AG08395 (cell line): ENCODE results near the gene CERS6.
"Not testable (repeated sequence)": the region's sequence is repeated elsewhere in the genome, so short reads cannot be mapped to it uniquely, and the experiment has no call there.

Experiments
- DNase-seq: peaks from one replicate; pipeline ENCODE4 v3.0.0; 2012; ENCODE audit warnings: mixed read lengths, low spot score

The CERS6 gene

DNA sequence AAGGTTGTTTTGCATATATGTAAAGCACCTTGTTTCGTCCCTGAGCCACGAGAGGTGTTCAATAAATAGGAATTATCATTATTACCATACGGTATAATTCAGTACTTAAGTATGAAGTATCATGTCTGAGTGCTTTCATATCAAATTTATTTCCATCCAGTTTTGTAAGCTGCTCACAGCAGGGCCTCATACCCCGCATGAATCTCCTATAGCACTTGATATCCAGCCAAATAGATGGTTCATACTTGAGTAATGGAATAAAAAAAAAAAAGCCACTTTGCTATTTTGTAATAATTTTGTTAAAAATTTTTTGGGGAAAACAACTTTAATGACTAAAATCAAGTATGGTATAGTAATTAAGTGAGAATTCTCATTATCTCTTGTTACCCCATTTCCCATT, 185.6 kb downstream of the CERS6 start:
- DNase-seq = no peak

DNA sequence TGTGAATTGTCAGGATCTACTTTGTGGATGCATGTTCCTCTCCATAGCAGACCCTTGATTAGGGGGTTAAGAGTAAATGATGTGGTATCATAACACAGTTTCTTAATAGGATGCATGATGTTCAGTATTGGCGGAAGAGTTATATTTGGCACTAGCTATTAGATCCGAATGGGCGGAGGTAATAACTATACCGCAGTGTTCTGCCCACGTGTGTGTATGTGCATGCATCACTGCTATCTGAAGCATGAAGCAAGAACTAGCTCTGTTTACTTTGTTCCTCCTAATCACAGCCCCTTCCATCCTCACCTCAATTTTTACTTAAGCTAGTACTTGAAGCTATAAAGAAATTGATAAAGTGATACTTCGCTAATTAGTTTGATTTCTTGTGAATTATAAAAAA, 186.8 kb downstream of the CERS6 start:
- DNase-seq = no peak

DNA sequence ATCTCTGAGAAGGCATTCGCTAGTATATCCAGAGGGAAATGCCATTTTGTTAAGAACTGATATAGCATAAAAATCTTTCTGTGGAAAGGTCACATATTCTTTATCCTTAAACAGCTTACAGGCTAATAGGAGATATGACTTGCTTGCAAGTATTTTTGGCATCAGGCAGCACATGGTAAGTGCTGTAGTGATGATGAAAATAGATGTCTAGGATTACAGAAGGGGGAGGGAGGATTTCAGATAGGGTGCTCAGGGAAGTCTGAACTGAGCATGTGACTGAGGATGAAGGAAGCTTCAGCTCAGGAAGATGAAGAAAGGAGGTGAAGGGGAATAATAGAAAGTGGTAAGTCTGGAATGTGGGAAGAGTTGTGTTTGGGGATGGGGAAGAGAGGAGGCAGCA, 187.9 kb downstream of the CERS6 start:
- DNase-seq = no peak

DNA sequence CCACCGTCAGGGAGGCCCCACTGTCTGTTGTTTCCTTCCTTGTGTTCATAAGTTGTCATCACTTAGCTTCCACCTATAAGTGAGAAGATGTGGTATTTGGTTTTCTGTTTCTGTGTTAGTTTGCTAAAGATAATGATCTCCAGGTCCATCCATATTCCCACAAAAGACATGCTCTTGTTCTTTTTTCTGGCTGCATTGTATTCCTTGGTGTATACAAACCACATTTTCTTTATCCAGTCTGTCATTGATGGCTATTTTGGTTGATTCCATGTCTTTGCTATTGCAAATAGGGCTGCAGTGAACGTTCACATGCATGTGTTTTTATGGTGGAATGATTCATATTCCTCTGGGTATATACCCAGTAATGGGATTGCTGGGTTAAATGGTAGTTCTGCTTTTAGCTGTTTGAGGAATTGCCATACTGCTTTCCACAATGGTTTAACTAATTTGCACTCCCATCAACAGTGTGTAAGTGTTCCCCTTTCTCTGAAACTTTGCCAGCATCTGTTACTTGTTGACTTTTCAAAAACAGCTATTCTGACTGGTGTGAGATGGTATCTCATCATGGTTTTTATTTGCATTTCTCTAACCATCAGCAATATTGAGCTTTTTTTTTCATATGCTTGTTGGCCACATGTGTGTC, 189.7 kb downstream of the CERS6 start:
- no peak for DNase-seq

DNA sequence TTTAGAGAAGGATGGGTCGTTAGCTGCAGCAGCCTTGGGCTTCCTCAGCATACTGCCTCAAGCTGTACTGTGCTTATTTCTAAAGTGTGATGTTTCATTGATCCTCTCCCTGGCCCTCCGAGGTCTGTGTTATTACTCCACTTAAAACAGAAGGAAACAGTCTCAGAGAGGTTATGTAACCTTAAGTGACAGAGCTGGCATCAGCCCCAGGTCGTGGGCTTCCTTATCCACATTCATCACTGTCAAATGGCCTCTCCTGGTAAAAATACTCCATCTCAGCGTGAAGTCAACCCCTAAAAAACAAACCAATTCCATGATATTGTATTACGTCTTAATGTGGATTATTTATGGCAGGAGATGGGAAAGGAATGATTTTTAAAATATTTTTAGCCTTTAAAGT, 193.0 kb downstream of the CERS6 start:
- DNase-seq = no peak

DNA sequence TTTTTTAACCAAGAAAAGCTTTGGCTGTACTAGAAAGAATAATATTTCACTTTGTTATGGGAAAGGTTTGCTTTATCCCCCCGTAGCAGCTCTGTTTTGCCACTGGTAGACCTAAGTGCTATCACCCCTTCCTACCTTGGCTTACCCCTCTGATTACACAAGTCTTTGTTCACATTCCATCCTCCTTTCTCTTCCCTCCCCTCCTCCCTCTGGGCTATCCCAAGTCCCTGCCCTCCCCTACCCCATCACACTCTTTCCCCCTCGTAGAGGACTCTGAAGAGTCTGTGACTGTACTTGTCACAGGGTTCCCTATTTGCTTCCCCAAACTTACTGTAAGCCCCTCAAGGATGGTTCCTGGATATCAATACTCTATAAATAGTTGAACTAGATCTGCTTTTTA, 193.5 kb downstream of the CERS6 start:
- DNase-seq = no peak

DNA sequence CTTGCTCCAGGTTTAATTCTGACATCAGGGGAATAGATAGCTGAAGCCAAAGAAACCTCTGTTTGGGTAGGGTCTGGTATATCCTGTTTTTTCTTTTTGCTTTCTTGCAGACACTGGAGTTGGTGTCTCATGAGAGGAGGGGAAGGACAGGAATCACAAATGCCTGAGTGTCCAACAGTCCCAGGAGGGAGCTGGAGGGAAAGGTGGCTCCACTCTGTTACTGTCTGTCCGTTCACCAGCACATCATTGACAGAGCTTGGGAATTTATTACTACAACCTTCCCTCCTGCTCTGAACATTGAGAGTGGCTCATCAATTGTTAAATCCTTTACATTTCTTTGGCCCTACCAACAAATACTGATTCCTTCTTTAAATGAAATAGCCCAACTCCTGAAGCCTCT, 194.1 kb downstream of the CERS6 start:
- DNase-seq = no peak

DNA sequence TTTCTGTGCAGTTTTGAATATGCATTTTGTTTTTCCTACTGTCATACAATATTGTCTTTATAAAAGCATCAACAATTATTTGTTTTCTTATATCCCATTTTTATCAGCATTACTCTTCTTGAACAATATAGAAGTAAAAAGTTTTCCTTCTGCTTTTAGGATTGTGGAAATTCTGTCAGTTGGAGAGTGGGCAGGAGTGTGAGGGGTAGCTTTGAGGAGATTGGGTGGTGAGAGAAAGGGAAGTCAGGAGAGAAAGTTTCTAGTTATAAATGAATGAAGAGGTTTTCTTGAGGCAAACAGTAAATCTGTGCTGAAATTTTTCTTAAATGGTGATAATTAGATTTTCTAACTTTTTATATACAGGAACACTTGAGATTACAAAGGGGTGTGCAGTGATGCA, 194.7 kb downstream of the CERS6 start:
- no peak for DNase-seq

DNA sequence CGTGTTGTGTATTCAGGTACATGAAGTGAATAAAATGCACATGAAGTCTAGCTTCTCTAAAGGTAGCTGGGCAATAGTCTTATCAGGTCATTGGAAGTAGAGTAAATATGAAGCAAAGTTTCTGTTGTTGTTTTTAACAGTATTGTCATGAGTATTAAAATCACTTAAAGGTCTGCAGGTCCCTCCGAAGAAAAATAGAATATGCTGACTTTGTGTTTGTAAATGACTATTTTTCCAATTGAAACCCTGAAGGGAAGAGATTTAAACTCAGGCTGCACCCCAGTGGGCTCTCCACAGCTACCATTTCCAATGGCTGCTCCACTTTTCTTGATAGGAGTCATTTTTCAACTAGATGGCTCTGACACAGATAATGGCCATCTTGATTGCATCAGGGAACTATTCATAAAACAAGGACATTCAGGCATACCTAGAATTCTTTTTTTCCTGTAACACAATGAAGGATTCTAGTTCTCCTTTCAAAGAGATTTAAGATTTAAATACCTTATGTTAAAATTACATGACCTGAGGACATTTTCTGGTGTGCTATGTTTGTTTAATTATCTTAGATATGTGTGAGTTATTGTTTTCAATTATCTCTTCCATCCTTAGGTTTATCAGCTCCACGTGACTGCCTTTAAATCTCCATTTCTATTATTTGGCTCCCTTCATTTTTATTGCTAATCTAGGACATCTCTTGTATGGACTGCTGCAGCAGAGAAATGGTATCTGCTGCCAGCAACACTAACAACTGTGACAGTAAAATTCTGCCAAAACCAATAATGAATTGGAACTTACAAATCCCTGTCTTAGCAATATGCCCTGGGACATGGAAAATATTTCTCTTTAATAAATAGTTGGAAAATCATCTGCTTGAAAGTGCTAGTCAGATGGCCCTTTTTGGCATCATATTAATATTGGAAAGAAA, 197.2 kb downstream of the CERS6 start:
- DNase-seq = no peak

DNA sequence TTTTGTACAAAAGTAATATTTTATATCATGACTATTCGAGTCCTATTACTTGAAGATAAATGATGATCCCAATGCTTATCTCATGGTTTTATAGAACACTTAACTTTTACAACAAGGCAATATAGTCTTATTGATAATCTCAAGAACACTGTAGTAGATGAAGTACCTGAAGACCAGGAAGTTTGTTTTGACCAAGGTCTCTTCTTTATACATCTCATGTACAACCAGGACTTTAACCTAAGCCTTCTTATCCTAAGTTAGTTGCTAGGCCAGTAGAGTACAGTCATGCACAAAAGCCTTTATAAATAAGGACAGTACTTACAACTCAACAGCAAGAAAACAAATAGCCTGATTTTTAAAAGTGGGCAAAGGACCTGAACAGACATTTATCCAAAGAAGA, 198.6 kb downstream of the CERS6 start:
- no peak for DNase-seq

DNA sequence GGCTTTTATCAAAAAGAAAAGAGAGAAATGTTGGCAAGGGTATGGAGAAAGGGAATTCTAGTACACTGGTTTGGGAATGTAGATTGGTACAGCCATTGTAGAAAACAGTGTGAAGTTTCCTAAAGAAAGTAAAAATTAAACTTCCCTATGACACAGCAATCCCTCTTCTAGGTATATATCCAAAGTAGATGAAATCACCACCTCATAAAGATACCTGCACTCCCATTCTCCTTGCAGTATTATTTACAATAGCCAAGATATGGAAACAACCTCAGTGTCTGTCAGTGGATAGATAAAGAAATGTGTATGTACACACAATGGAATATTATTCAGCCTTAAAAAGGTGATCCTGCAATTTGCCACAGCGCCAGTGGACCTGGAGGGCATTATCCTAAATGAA, 199.1 kb downstream of the CERS6 start:
- no peak for DNase-seq

DNA sequence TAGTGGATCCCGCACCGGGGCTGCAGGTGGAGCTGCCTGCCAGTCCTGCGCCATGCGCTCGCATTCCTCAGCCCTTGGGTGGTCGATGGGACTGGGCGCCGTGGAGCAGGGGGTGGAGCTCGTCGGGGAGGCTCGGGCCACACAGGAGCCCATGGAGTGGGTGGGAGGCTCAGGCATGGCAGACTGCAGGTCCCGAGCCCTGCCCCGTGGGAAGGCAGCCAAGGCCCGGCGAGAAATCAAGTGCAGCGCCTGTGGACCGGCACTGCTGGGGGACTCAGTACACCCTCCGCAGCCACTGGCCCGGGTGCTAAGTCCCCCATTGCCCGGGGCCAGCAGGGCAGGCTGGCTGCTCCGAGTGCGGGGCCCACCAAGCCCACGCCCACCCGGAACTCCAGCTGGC, 201.3 kb downstream of the CERS6 start:
- DNase-seq = not testable (repeated sequence)

DNA sequence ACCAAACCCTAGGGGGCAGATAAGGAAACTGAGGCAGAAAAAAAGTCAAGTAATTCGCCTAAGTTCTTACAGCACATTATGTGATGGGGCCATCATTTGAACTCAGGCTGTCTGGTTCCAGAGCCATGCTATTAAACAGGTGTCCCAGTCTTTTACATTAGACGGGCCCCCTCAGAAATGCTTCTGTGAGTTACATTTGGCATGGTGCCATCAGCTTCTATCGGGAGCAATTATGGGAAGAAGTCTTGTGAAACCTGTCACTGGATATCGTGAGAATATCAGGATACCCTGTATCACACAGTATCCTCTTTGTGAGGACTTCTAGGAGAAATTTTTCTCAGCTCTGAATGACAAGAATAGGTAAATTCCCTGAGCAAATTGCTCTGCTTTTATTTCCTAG, 202.6 kb downstream of the CERS6 start:
- DNase-seq = no peak

DNA sequence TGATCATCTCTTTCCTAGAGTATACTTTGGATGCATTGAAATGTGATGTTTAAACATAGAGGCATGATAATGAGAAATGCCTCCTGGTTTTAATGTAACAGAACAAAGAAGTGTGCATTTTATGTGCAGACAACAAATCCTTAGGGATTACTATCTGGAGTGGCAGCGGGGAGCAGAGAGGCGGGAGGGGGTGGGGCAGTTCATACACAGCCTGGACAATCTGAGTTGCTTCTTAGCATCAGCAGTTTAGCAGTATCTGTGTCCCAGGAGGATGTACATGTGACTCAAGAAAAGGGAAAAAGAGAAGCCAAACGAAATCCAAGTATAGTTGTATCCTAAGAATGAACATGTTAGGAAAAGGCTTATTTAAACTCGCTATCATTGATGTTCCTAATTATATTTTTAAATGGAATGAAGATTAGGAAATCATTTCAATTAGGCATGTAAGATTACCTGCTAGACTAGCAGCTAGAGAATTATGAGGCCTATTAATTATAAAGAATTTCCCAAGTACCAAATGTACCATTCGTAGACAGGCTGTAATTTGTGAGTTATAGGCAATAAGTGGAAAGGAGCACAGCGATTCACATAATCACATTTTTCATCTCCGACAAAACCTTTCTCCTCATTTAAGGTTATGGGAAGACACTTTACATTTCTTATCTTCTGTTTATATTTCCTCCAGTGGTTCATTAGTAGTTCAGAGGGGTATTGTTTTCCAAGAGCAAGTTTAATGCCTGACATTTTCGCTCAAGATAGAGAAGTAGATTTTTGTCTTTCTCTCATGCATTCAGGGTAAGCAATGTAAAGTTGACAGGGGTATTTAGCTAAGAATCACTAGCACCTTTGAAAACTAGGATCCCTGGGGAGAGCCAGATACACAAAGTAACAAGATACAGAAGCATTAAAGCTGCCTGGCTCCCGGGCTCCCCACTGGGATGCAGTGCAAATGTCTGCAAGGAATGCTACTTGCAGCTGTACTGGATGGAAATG, 205.1 kb downstream of the CERS6 start:
- no peak for DNase-seq

DNA sequence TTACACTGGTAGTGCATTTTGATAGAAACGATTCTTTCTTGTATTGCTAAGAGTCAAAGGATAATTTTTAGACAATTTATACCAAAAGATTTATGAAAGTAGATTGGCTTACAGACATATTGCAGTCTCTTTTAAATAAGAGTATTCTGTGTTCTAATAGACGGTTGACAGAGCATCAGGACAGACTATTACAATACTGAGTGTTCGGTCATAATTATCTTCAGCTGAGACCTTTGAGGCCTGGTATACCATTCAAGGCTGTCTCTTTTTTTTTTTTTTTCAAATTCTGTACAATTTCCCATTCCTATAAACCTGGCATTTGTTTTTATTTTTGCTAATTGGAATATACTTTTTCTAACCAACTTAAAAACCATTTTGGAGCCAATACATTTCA, 205.8 kb downstream of the CERS6 start:
- no peak for DNase-seq

DNA sequence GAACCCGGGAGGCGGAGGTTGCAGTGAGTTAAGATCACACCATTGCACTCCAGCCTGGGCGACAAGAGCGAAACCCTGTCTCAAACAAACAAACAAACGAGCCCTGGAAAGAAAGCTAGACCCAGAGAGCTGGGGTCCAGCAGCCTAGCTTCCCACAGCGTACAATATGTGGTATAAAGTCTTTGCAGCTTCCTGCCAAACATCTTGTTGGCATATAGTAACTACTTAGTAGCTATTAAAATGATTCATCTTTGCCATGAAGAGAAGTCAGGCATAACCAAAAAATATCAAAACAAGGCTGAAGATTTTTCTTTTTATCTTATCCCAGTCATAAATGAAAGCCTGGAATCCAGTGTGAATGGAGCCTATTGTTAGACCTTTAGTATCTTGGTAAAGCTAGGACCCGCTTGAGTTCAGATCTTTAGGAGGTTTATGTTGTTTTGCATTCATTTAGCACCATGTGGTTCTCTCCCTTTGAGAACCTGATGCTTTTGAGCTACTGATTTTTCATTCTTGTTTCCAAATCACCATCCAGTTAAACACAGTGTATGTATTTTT, 206.7 kb downstream of the CERS6 start:
- DNase-seq = no peak

DNA sequence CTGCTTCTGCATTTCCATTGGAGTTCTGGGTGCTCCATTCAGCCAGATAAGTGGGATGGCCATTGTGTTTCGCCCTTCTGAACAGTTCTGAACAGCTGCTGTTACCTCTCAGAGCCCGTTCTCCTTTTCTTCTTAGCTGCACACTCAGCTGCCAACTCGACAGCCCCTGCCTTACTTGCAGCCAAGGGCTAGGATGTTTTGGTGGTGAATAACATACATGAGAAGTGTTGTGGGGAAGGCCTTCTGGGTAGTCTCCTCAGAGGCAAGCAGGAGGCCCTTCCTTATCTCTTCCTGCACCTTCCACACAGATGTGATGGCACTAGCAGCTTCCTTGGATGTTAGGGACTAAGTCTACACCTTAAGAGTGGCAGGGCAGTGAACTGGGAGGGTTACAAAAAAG, 207.9 kb downstream of the CERS6 start:
- DNase-seq = no peak

DNA sequence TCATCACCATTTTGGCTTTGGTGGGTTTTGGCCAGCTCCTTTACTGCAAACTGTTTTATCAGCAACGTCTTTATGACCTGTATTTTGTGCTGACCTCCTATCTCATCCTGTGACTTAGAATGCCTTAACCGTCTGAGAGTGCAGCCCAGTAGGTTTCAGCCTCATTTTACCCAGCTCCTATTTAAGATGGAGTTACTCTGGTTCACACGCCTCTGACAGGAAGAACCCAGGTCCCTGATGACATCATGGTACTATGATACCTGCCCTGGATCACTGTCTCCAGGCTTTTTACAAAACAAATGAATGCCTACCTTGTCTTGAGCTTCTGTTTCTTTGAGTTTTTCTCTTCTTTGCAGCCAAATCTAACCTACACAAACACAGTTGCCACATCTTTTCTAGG, 208.6 kb downstream of the CERS6 start:
- not testable (repeated sequence) for DNase-seq

DNA sequence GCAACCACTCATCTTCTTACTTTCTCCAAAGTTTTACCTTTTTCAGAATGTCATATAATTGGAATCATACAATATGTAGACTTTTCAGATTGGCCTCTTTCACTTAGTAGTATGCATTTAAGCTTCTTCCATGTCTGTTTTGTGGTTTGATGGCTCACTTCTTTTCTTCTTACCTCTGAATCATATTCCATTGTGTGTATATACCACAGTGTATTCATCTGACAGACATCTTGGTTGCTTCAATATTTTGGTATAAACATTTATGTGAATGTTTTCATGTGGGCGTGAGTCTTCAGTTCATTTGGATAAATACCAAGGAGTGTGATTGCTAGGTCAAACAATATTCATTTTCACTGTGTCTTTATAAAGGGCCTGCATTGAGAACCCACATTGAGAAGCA, 210.3 kb downstream of the CERS6 start:
- no peak for DNase-seq

DNA sequence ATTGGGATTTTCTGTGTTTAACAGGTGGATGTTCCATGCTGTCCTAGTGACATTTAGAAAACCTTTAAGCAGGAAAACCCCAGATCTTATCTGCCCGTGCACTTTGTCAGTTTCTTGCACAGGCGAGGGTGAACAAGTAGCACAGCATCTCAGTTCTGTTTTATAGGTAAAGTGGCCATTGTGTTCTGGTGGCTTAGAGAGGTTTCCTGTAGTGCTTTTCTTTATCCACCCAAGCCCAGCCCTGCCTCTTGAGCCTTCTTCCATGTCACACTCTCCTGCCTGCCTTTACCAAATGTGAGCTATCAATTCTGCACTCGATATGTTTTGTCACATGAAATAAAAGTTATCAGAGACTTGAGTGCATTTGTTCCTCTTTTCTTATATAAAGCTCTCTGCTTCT, 211.1 kb downstream of the CERS6 start:
- no peak for DNase-seq

DNA sequence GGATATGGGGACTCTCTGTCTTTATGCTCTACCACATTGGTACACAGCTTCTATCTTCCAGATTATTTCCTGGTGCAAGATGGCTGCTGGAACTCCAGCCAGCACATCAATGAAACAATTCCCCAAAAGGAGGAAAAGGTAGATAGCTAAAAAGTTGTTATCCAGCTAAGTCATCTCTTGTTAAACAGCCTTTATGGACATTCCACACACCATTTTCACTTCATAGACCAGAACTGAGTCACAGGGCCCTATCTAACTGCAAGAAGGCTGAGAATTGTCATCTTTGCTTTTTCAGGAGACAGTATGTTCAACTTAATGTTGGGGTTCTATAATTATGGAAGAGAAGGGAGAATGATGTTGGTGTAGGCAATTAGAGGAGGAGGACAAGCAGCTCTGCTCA, 213.1 kb downstream of the CERS6 start:
- DNase-seq = no peak

DNA sequence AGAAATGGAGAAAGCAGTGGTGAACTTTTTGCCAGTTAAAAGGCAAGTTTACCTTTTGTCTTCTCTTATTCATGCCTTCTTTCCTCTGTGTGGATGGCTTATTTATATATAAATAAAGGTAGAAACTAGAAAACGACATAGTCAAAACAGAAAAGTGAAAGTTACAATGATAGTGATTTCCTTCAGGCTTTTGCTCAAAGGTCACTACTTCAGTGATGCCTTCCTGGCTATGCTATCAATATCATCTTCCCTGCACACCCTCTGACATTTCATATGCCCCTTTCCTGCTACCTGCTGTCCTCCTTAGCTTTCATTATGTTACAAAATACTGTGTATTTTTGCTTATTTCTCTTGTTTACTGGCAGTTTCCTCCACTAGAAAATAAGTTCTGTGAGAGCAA, 214.4 kb downstream of the CERS6 start:
- DNase-seq = no peak
